RWPE2 (cell line): Measurements from ENCODE around the gene NLRP13.

Source experiments
- ATAC-seq: fragments of 200-7000 bp; cut with Tn5 transposase; 3 replicates; pipeline ENCODE4 v1.9.1; 2021; ENCODE audit warnings: low read depth
- DNase-seq: peaks from one replicate; pipeline ENCODE4 v3.0.0-alpha.2; 2020; ENCODE audit warnings: low spot score
- H3K27ac ChIP-seq: fragments of 450-650 bp; 2 replicates; pipeline ENCODE4 v1.5.1; 2017; ENCODE audit warnings: mild to moderate bottlenecking; ENCODE audit not compliant: poor library complexity, severe bottlenecking
- H3K27me3 ChIP-seq: fragments of 250-450 bp; sonication (Bioruptor Pico); 2 replicates; pipeline ENCODE4 v1.5.1; 2021; ENCODE audit warnings: mild to moderate bottlenecking, moderate library complexity; ENCODE audit not compliant: insufficient read depth, poor library complexity, severe bottlenecking
- H3K36me3 ChIP-seq: fragments of 250-450 bp; sonication (Bioruptor Pico); 2 replicates; pipeline ENCODE4 v1.5.1; 2020; ENCODE audit warnings: low read depth, mild to moderate bottlenecking, moderate library complexity
- H3K4me1 ChIP-seq: fragments of 250-450 bp; sonication (Bioruptor Pico); 2 replicates; pipeline ENCODE4 v1.5.1; 2021; ENCODE audit warnings: mild to moderate bottlenecking, moderate library complexity; ENCODE audit not compliant: insufficient read depth, poor library complexity, severe bottlenecking
- H3K4me3 ChIP-seq: fragments of 250-450 bp; sonication (Bioruptor Pico); 2 replicates; pipeline ENCODE4 v1.5.1; 2021; ENCODE audit warnings: mild to moderate bottlenecking, moderate library complexity; ENCODE audit not compliant: severe bottlenecking
- H3K9me3 ChIP-seq: fragments of 250-450 bp; sonication (Bioruptor Pico); 2 replicates; pipeline ENCODE4 v1.5.1; 2021; ENCODE audit warnings: mild to moderate bottlenecking, moderate library complexity; ENCODE audit not compliant: severe bottlenecking
- TF ChIP-seq, protein P1 (sequence below): fragments of 450-650 bp; IDR thresholded peaks from one replicate; pipeline ENCODE4 v1.5.1; 2017; ENCODE audit warnings: mild to moderate bottlenecking, moderate library complexity; ENCODE audit not compliant: poor library complexity, severe bottlenecking

Gene NLRP13

DNA sequence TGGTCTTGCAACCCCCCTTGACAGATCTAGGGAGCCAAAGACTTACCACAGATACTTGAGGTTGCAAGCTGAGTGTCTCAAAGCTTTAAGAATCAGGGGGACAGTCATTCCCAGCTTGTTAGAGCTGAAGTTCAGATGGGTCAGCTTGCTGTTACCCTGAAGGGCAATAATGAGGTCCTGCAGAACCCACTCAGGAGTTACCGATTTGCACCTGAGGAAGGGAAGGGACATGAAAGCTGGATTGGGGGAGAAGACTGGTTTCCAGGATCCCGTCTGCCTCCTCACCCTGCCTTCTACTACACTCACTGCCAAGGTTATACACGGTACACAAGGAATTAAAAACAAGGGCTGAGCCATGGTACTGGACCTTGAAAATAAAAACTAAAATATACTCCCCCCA is 24.4 kb downstream of the NLRP13 start:
- TF ChIP-seq, protein P1, sequence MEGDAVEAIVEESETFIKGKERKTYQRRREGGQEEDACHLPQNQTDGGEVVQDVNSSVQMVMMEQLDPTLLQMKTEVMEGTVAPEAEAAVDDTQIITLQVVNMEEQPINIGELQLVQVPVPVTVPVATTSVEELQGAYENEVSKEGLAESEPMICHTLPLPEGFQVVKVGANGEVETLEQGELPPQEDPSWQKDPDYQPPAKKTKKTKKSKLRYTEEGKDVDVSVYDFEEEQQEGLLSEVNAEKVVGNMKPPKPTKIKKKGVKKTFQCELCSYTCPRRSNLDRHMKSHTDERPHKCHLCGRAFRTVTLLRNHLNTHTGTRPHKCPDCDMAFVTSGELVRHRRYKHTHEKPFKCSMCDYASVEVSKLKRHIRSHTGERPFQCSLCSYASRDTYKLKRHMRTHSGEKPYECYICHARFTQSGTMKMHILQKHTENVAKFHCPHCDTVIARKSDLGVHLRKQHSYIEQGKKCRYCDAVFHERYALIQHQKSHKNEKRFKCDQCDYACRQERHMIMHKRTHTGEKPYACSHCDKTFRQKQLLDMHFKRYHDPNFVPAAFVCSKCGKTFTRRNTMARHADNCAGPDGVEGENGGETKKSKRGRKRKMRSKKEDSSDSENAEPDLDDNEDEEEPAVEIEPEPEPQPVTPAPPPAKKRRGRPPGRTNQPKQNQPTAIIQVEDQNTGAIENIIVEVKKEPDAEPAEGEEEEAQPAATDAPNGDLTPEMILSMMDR, result no peak
- H3K4me3 ChIP-seq, result no peak overlapping the region
- DNase-seq (no peak), ATAC-seq (no peak)
- H3K4me1 ChIP-seq, result no peaks in the 10 kb centered on the region
- no peaks in the 10 kb centered on the region for H3K36me3 ChIP-seq
- H3K27me3 ChIP-seq, result no peaks in the 10 kb centered on the region
- H3K27ac ChIP-seq, result no peak overlapping the region
- H3K9me3 ChIP-seq, result no peaks in the 10 kb centered on the region

DNA sequence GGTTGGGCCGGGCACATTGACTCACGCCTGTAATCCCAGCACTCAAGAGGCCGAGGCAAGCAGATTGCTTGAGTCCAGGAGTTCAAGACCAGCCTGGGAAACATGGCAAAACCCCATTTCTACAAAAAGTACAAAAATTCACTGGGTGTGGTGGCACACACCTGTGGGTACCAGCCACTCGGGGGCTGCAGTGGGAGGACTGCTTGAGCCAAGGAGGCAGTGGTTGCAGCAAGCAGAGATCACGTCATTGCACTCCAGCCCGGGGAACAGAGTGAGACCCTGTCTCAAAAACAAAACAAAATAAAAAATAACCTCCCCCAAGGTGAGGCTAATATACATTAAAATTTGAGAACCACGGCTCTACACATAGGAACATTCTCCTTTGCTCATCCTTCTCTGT is 24.9 kb downstream of the NLRP13 start:
- H3K9me3 ChIP-seq, result no peaks in the 10 kb centered on the region
- no peak overlapping the region for H3K4me3 ChIP-seq

DNA sequence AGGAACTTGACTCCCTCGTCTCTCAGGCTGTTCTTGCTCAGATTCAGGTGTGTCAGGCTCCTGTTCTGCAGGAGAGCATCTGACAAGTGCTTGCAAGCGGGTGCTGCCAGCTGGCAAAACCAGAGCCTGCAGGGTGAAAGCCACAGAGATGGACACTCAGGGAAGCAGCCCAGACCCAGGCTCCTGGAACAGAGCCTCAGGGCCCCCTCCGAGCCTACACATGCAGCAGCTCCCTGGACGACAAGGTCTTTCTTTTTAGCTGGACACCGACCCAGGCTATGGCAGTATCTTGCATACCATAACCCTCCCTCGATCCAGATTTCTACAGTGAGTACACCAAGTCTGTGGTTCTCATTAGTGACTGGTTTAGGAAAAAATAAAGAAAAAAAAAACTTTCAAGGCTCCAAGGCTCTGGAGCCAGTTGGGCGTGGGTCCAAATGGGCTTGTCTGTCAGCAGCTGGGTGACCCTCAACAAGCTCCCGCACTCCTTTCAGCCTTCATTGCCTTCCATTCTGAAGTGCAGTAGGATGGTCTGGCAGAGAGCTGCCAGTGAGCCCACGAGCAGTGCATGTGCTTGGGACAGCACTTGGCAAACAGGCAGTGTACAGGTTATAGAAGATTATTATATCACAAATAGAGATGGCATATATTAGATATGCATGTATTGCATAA is 29.9 kb downstream of the NLRP13 start:
- no peak for ATAC-seq
- no peaks in the 10 kb centered on the region for H3K9me3 ChIP-seq
- TF ChIP-seq, protein P1, result no peak

More for the DNA sequence above, 24.9 kb downstream of the NLRP13 start:
- no peaks in the 10 kb centered on the region for H3K36me3 ChIP-seq
- no peak for DNase-seq
- TF ChIP-seq, protein P1, result no peak
- no peak overlapping the region for H3K27ac ChIP-seq
- no peaks in the 10 kb centered on the region for H3K27me3 ChIP-seq
- H3K4me1 ChIP-seq, result no peaks in the 10 kb centered on the region
- ATAC-seq, result no peak

DNA sequence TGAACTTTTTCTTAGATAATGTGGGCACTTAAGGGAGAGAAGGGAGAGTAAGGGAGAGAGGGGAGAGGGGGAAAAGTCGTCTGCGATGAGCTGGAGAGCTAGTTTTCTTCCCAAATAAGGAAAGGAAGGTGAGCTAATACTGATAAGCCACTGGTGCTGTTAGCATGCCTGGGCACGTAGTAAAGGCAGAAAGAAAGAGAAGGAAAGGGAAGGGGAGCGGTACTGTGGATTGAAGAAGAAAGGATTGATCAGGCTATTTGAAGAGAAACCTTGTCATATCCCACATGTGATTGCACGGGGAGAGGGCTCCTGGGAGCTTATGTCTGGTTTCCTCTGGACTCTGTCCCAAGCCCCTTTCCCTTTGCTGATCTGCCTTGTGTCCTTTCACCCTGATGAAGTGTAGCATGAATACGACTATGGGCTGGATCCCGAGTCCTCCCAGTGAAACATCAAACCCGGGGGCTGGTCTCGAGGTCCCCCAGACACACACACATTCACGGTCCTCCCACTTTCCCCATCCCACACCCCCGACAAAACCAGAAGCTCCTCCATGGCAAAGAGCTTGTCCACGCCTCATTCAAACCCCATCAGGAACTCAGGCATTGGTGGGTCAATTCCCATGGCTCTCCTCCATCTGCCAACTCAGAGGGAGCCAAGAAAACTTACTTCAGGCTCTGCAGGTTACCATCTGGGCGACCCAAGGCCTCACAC is 30.6 kb downstream of the NLRP13 start:
- Histone ChIP-seq H3K9me3 (no peaks in the 10 kb centered on the region), H3K27ac (no peak overlapping the region), H3K4me1 (no peaks in the 10 kb centered on the region), H3K27me3 (no peaks in the 10 kb centered on the region), H3K36me3 (no peaks in the 10 kb centered on the region), H3K4me3 (no peak overlapping the region)
- TF ChIP-seq, protein P1, result no peak
- ATAC-seq, result no peak
- DNase-seq, result no peak

More for the DNA sequence above, 29.9 kb downstream of the NLRP13 start:
- no peak for DNase-seq
- no peaks in the 10 kb centered on the region for H3K4me1 ChIP-seq
- no peaks in the 10 kb centered on the region for H3K27me3 ChIP-seq
- H3K27ac ChIP-seq, result no peak overlapping the region
- H3K36me3 ChIP-seq, result no peaks in the 10 kb centered on the region
- H3K4me3 ChIP-seq, result no peak overlapping the region

DNA sequence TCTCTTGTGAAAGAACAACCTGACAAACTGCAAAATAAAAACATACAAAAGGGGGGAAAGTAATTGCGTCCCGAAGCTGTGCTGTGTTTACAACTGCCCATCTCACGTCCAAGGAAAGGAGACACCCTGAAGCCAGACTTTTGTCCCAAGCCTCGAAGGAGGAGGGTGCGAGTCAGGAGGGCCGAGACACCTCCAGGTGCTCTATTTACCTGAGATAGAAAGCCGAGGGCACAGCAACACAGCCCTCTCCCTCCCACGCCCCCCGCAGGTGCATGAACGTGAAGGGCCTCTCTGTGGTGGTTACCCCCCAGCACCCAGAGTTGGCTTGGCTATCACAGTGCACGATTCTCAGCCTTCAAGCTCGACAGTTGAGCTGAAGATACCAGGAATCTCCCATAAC is 33.2 kb downstream of the NLRP13 start:
- H3K9me3 ChIP-seq, result peaks cover 4% of the 10 kb centered on the region
- H3K4me1 ChIP-seq, result no peaks in the 10 kb centered on the region
- TF ChIP-seq, protein P1, result no peak
- no peaks in the 10 kb centered on the region for H3K27me3 ChIP-seq
- H3K36me3 ChIP-seq, result no peaks in the 10 kb centered on the region
- ATAC-seq, result no peak
- no peak overlapping the region for H3K4me3 ChIP-seq
- no peak overlapping the region for H3K27ac ChIP-seq
- no peak for DNase-seq
